Activated CD4-positive, alpha-beta T cell treated with anti-CD3 and anti-CD28 coated beads, Interleukin-2, amount 50 U/mL, for 24 hours (primary cell): ENCODE data around the gene ZCCHC7.
"Not testable (repeated sequence)": the region's sequence is repeated elsewhere in the genome, so short reads cannot be mapped to it uniquely, and the experiment has no call there.

Experiments
- DNase-seq, 2 donors: peaks; one replicate each; pipeline ENCODE4 v3.0.0-alpha.2; 2020; ENCODE audit warnings: low read depth in 1 of 2, low spot score in 1 of 2

Gene ZCCHC7

DNA sequence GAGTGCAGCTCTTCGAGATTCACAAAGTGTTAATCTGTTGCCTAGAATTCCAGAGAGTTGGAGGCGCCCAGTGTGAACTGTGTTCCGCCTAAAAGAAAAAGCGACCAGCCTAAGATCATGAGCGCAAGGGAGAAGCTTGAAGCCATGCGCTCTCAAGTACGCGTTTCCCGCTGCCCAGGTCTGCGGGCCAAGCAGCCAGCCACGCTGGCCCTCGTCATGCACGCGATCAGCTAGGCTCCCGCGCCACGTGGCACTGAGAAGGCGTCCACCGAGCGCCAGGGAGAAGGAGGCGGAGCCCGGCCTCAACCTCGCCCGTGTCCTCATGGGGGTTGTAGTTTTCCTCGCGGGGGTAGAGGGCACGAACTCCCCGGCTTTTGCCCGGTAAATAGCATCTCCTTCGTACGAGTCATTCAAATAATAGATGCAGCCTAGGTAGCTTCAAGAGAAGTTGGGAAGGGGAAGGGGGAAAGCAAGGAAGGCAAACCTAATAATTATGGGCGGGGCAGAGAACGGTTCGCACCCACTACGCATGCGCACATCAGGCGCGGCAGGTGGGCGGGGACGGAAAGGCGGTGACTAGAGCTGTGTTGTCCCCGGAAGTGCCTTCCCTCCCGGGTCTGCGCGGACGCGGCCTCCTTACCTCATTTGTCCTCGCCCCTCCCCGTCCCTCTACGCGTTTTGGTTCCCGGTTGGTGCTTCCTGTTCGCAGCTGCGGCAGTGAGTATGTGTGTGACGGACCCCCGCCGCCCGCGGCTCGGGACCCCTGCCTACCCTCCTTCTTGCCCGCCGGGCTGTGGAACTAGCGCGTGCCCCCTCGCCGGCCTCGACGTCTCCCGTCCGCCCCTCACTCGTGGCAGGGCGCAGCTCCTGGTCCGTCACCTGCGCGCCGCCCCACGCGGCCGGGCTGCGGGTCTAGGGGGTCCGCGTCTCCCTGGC, at the start of gene ZCCHC7:
ZCCHC7 (plus strand) TSS at position 668 of the 936 bp plus-strand sequence.
- peak; percentile 95 to 97 for DNase-seq

DNA sequence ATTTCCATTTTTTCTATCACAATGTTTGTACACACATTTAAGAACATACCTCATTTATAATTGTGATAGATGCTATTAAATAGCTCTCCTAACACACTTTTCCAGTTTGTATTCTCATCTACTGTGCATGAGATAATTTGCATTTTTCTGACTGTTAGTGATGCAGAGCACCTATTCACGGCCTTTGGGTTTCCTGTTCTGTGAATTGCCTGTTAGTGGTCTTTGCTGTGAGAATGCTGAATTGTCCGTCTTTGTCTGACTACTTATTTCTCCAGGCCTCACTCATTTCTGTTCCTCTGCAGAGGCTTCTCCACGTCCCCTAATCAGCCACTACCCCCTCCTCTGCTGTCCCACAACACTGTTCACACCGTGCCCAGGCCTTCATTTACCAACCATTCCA, 45.6 kb upstream of the ZCCHC7 start:
- not testable (repeated sequence) for DNase-seq

DNA sequence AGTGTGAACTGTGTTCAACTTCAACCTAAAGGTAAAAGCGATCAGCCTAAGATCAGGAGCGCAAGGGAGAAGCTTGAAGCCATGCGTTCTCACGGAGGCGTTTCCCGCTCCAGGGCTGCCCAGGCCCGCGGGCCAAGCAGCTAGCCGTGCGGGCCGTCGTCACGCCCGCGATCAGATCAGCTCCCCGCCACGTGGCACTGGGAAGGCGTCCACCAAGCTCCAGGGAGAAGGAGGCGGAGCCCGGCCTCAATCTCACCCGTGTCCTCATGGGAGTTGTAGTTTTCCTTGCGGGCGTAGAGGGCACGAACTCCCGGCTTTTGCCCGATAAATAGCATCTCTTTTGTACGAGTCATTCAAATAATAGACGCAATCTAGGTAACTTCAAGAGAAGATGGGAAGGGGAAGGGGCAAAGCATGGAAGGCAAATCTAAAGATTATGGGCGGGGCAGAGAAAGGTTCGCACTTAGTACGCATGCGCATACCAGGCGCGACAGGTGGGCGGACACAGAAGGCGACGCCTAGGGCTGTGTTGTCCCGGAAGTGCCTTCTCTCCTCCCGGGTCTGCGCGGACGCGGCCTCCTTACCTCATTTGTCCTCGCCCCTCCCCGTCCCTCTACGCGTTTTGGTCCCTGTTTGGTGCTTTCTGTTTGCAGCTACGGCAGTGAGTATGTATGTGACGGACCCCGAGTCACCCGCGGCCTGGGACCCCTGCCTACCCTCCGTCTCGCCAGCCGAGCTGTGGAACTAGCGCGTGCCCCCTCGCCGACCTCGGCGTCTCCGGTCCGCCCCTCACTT, 40.8 kb upstream of the ZCCHC7 start:
- peak; percentile 82 to 89 for DNase-seq

DNA sequence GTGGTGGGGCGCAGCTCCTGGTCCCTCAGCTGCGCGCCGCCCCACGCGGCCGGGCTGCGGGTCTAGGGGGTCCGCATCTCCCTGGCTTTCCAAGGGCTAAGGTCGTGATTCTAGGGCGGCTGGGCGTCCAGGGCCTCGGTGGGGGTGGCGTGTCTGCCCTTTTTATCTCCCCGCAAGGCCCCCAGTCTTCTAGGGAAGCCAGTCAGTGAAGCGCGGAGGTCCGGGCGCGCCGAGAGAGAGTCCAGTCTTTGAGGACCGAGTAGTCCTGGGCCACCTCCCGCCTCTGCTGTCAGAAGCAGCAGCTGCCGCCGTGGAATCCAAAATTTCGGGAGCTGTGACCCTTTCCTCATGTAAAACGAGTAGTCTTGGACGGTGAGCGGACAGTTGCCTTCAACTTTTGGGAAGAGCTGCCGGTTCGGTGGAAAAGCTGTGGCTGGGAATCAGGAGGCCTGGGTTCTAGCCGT, 40.2 kb upstream of the ZCCHC7 start:
- not testable (repeated sequence) for DNase-seq

DNA sequence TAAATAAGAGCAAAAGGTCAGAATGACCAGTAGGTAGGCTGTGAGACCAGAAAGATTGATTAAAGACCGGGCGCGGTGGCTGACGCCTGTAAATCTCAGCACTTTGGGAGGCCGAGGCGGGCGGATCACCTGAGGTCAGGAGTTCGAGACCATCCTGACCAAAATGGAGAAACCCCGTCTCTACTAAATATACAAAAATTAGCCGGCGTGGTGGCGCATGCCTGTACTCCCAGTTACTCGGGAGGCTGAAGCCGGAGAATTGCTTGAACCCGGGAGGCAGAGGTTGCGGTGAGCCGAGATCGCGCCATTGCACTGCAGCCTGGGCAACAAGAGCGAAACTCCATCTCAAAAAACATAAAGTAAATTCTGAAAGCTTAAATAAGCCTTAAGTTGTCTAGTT, 38.9 kb upstream of the ZCCHC7 start:
- not testable (repeated sequence) for DNase-seq

DNA sequence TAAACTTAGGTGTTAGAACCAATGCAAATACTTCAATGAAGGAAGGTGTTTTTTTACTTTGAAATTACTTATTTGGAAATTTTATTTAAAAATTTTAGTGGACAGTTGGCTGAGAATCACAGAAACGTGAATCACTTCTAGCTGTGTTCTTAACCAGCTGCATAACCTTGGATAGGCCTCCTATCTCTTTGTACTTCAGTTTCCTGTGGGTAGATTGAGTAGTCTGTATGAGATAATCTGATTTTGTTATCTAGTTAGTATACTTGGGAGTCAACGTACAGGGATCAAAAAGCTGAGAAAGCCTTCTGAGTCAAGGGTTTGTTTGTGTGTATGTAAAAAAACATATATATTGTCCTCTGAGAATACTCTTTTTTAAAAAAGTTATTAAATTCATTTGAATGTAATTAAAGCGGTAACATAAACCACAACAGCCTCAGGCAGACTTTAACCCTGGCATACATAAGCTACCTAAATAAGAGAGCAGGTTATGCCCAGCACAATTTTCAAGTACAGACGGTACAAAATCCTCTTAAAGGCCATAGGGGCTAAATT, 38.1 kb upstream of the ZCCHC7 start:
- DNase-seq, result no peak

DNA sequence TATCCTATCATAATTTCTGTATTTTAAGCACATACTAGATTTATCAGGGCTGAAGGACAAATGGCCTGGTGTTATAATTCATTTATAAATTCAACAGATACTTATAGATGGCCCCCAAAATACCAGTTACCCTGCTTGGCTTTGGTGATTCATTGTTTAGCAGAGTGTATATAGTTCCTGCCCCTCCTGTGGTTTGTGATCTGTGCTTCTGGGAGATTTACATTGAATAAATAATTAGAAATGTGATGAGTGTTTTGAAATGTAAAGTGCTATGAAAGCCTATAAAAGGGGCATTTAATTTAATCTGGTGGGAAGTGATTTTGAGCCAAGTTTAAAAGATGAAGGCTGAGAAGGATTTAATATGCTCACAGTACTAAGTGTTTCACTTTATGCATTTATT, 36.7 kb upstream of the ZCCHC7 start:
- no peak for DNase-seq

DNA sequence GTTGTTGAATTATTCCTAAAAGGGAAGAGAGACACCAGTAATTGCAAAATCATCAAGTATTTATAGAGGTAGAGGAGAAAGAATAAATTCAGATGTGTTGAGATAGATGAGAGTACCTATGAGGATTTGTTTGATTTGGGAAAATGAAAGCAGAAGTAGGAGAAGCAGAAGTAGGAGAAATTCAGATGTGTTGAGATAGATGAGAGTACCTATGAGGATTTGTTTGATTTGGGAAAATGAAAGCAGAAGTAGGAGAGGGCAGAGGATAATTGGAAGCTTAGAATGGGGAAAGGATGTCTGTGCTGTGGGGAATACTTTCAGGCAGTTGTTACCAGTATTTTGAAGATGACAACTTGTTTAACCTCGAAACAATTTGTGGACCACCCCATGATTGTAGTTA, 35.1 kb upstream of the ZCCHC7 start:
- no peak for DNase-seq

DNA sequence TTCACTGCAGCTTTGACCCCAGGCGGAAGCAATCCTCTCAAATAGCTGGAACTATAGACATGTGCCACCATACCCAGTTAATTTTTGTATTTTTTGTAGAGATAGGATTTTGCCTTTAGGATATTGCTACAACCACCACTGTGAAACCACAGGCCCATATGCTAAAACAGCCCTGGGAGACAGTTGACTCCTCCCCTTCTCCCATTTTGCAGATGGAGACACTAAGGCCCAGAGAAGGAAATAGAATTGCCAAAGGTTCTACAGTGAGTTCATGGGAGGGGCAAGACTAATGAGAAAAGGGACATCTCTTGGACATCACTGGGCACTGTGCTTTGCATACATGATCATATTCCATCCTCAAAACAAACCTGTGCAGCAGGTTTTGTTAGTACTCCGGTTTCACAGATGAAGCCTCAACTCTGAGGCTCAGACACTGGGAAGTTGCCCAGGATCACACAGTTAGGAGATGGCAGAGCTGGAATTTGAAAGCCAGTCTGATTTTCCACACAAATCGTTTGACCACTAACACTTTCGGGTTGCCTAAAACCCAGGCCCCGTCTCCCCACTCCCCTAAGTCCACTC, 27.6 kb upstream of the ZCCHC7 start:
- not testable (repeated sequence) for DNase-seq

DNA sequence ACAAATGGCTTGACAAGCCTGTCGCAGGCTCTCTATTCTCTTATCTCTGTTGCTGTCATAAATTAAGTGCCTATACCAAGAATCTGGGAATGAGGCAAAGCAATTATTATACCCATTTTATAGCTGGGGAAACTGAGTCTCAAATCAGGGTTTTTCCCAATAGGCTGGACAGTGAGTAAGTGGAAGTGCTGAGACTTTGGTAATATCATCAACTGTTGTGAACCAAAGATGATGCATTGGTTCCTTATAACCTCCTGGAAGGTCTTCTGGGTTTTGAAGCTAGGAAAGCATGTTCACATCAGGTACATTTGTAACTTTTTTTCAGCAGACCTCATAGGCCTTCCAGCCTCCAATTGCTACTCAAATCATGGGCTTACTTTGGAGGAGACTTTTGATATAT, 25.6 kb upstream of the ZCCHC7 start:
- DNase-seq, result no peak

DNA sequence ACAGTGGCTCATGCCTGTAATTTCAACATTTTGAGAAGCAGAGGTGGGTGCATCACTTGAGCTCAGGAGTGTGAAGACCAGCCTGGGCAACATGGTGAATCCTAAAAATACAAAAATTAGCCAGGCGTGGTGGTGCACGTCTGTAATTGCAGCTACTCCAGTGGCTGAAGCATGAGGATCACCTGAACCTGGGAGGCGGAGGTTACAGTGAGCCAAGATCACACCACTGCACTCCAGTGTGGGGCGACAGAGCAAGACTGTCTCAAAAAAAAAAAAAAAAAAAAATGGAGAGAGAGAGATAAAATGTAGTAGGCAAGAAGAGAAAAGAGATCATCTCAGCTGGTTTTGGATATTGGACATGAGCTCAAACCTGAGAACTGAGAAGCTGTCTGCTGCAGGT, 23.7 kb upstream of the ZCCHC7 start:
- DNase-seq, result no peak

DNA sequence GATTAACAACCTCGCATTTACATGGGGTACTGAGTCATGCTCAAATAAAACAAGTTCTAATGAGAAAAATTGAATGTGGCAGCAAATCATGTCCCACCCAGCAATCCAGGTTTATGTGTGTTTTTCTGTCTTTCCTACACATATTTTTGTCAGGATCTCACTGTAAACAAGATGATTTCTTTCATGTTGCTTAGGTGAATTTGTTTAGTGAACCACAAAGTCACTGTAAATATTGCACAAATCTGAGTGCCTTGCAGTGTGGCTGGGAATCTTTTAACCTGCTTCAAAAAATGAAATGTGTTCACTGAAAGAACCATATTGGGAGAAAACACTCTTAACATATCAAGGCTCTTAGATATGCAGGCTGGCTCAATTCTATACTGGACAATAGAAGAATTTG, 23.1 kb upstream of the ZCCHC7 start:
- no peak for DNase-seq

DNA sequence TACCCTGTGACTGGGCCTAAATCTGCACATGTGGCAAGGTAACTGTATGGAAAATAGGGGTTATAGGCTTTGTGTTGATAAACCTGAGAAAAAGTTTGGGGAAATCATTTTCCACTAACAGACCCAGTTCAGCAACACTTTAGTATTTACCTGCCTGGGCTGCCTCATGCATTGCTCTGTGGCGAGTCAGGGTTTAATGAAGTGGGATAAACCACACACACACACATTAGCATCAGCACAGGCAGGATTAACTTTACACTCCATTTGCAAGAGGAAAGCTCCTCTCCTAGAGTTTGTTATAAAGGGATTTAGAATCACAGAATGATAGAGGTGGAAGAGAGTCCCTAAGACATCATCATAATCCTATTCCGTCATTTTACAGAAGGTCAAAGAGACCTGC, 20.0 kb upstream of the ZCCHC7 start:
- DNase-seq, result no peak

DNA sequence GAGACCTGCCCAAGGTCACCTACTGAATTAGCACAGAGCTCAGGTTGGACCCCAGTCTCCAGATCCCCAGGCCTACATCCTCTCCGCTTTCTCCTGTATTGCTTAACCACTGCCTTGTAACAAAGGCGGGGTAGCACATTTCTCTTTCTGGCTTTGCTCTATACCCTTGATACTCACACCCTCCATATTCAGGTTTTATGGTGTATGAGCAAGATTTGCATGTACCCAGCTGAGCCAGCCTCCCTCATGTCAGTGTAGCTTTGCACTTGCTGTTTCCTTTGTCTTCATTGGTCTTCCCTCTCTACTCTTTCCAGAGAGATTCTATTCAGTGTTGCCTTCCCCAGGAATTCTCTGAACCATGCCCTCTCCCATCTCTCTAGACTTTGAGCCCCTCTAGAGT, 19.6 kb upstream of the ZCCHC7 start:
- no peak for DNase-seq

DNA sequence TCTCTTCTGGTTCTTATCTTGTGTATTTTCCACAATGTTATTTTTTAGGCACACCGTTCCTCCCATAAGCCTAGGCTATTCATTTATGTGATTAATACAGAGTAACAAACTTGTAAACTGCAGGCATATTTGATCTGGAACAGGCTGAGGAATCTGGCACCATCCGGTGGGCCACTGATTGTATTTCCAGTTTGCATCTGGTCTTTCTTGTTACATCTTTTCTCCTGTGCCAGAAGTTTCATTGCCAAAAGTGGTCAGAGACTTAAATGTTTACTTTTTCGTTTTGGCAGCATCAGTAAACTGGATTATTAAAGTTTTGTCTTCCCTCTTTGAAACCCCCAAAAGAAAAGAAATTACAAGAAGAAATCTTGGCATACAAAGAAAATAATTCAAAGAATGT, 17.9 kb upstream of the ZCCHC7 start:
- no peak for DNase-seq

DNA sequence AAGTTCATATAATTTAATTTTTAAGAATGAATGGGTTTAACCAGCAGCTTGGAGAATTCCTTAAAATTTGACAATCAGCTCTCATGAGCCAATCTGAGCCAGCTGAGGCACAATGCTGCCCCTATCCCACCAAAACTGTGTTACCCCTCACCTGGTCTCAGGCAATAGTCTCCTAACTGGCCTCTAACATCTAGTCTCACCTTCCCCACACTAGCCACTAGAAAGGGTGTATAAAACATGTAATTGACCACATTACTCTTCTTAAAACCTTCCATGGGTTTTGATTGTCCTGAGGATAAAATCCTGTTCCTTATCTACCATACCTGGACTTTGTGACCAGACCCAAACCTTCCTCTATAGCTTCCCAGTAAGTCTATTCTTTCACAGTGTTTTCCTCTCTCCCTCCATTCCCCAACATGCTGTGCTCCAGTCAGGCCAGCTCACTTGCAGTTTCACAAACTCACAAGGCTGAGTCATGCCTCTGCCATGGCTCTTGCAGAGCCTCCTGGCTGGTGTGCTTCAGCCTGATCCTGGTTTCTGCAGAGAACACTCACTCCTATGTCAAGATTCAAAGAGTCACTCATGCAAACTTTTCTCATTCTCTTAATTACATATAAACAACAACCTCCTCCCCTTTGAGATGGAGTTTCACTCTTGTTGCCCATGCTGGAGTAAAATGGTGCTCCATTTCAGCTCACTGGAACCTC, 16.0 kb upstream of the ZCCHC7 start:
- DNase-seq, result no peak

DNA sequence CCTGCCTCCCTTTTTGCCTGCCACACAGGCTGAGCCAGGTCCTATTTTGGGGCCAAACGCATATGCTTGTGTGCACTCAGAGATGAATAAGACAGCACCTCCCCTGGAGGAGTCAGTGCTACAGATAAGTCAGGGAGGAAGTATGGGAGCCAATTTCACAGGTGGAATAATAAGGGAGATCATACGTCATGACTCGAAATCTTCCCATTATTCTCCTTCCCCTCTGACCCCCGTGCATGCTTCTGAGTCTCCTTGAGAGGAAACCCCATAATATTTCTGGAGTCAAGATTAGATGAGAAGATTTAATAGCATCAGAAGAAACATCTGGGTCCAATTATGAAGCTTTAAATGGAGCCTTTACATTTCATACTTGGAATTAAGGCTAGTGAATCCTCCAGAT, 15.1 kb upstream of the ZCCHC7 start:
- no peak for DNase-seq

DNA sequence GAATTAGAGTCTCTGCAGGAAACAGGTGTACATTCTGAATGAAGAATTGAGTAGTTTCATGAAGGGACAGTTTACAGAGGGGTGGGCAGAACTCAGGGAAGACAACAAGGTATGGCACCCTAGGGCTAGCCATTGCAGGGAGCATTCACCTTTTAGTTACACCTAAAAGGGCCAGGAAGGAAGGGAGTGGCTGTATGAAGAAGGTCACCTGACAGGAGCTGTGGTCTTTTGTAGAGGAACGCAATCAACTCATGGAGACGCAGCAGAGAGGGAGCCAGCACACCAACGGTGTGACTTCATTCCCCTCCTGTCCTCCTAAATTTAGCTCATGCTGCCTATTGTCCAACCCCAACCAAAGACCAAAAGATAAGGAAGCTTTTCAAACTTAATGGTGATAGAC, 12.7 kb upstream of the ZCCHC7 start:
- DNase-seq, result no peak

DNA sequence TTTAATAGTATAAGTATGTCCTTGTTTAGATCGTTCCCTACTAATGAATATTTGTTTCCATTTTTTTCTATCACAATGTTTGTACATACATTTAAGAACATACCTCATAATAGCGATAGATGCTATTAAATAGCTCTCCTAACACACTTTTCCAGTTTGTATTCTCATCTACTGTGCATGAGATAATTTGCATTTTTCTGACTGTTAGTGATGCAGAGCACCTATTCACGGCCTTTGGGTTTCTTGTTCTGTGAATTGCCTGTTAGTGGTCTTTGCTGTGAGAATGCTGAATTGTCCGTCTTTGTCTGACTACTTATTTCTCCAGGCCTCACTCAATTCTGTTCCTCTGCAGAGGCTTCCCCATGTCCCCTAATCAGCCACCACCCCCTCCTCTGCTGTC, 5.9 kb upstream of the ZCCHC7 start:
- not testable (repeated sequence) for DNase-seq

DNA sequence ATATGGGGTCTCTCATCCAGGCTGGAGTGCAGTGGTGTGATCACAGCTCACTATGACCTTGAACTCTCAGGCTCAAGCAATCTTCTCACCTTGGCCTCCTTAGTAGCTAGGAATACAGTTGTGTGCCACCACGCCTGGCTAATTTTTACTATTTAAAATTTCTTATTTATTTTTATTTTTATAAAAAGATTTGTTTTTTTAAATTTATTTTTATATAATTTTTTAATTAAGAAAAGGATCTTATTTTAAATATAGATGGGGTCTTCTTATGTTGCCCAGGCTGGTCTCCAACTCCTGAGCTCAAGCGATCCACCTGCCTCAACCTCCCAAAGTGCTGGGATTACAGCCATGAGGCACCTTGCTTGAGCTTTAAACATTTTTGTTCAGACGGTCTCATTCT, 2.4 kb upstream of the ZCCHC7 start:
- no peak for DNase-seq

DNA sequence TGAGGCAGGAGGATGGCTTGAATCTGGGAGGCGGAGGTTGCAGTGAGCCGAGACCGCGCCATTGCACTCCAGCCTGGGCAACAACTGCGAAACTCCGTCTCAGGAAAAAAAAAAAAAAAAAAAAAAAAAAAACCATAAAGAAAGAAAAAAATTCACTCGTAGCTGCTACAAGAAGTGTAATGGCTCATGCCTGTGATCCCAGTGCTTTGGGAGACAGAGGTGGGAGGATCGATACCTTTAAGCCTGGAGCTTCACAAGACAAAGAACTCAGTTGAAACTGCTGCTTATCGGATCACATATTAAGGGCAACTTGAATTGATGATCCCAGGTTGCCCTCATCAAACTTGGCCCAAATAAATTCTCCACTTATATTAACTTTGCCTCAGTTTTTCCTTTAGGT, 1.0 kb upstream of the ZCCHC7 start:
- DNase-seq, result no peak
